ENCODE data around the gene ZCCHC2. TPM values are rescaled to one million over a fixed set of nuclear protein-coding genes. Genes with fewer than 3 reads are reported as not detected.

The ZCCHC2 gene
- polyA plus RNA-seq, result 1 to 10 TPM; 3.0 to 3.5 TPM

GRCh38 chr18:62522504-62523254 lies at the start of gene ZCCHC2:
Gene ZCCHC2 (plus strand): TSS chr18:62523025. CDS start chr18:62523425, 400 bp downstream.
- 0% methylated on average over 61 to 87 of the region's 87 CpGs for WGBS, 2 donors
- peaks cover 0 to 2% of the 10 kb centered on the region in 2 donors for H3K4me1 ChIP-seq (ENCODE audit: control insufficient read depth in 2 of 2, insufficient read depth in 2 of 2, low read length in 1 of 2)
- H3K9me3 ChIP-seq (ENCODE audit: control insufficient read depth in 2 of 2, insufficient read depth in 1 of 2, low read depth in 1 of 2, low read length in 1 of 2), result no peaks in the 10 kb centered on the region
- H3K27ac ChIP-seq (ENCODE audit: low read depth in 2 of 2, low read length in 1 of 2), result peak within 1 kb of the TSS; percentile 99 to 100
- peak within 1 kb of the TSS; percentile 75 to 95 for H3K4me3 ChIP-seq (ENCODE audit: low read depth in 1 of 2, low read length in 2 of 2)
- H3K27me3 ChIP-seq (ENCODE audit: control insufficient read depth in 1 of 2, insufficient read depth in 2 of 2, low read length in 2 of 2), result no peaks in the 10 kb centered on the region
- no peaks in the 10 kb centered on the region for H3K36me3 ChIP-seq (ENCODE audit: control insufficient read depth in 2 of 2, insufficient read depth in 2 of 2, low read length in 1 of 2)

GRCh38 chr18:62479574-62479973 lies 43.3 kb upstream of the ZCCHC2 start:
- Histone ChIP-seq H3K27ac (ENCODE audit: low read depth in 2 of 2, low read length in 1 of 2) (no peak overlapping the region), H3K27me3 (ENCODE audit: control insufficient read depth in 1 of 2, insufficient read depth in 2 of 2, low read length in 2 of 2) (no peaks in the 10 kb centered on the region), H3K9me3 (ENCODE audit: control insufficient read depth in 2 of 2, insufficient read depth in 1 of 2, low read depth in 1 of 2, low read length in 1 of 2) (peaks cover 0 to 8% of the 10 kb centered on the region in 2 donors), H3K4me3 (ENCODE audit: low read depth in 1 of 2, low read length in 2 of 2) (no peak overlapping the region), H3K36me3 (ENCODE audit: control insufficient read depth in 2 of 2, insufficient read depth in 2 of 2, low read length in 1 of 2) (no peaks in the 10 kb centered on the region), H3K4me1 (ENCODE audit: control insufficient read depth in 2 of 2, insufficient read depth in 2 of 2, low read length in 1 of 2) (no peaks in the 10 kb centered on the region)
- 91 to 93% methylated on average over 1 of the region's 1 CpG for WGBS, 2 donors

GRCh38 chr18:62480927-62481326 lies 41.9 kb upstream of the ZCCHC2 start:
- H3K27me3 ChIP-seq (ENCODE audit: control insufficient read depth in 1 of 2, insufficient read depth in 2 of 2, low read length in 2 of 2), result no peaks in the 10 kb centered on the region
- no peak overlapping the region for H3K27ac ChIP-seq (ENCODE audit: low read depth in 2 of 2, low read length in 1 of 2)
- peaks cover 0 to 5% of the 10 kb centered on the region in 2 donors for H3K9me3 ChIP-seq (ENCODE audit: control insufficient read depth in 2 of 2, insufficient read depth in 1 of 2, low read depth in 1 of 2, low read length in 1 of 2)
- H3K4me1 ChIP-seq (ENCODE audit: control insufficient read depth in 2 of 2, insufficient read depth in 2 of 2, low read length in 1 of 2), result no peaks in the 10 kb centered on the region
- H3K4me3 ChIP-seq (ENCODE audit: low read depth in 1 of 2, low read length in 2 of 2), result no peak overlapping the region
- no peaks in the 10 kb centered on the region for H3K36me3 ChIP-seq (ENCODE audit: control insufficient read depth in 2 of 2, insufficient read depth in 2 of 2, low read length in 1 of 2)

- Histone ChIP-seq H3K27me3 (ENCODE audit: control insufficient read depth in 1 of 2, insufficient read depth in 2 of 2, low read length in 2 of 2) (no peaks in the 10 kb centered on the region), H3K36me3 (ENCODE audit: control insufficient read depth in 2 of 2, insufficient read depth in 2 of 2, low read length in 1 of 2) (no peaks in the 10 kb centered on the region), H3K4me1 (ENCODE audit: control insufficient read depth in 2 of 2, insufficient read depth in 2 of 2, low read length in 1 of 2) (no peaks in the 10 kb centered on the region), H3K27ac (ENCODE audit: low read depth in 2 of 2, low read length in 1 of 2) (no peak overlapping the region), H3K9me3 (ENCODE audit: control insufficient read depth in 2 of 2, insufficient read depth in 1 of 2, low read depth in 1 of 2, low read length in 1 of 2) (peaks cover 0 to 5% of the 10 kb centered on the region in 2 donors), H3K4me3 (ENCODE audit: low read depth in 1 of 2, low read length in 2 of 2) (no peak overlapping the region)
- WGBS, 2 donors, result 66 to 75% methylated on average over 8 of the region's 8 CpGs
Measured at GRCh38 chr18:62484941-62485340, 37.9 kb upstream of the ZCCHC2 start.

- H3K27ac ChIP-seq (ENCODE audit: low read depth in 2 of 2, low read length in 1 of 2), result no peak overlapping the region
- no peaks in the 10 kb centered on the region for H3K9me3 ChIP-seq (ENCODE audit: control insufficient read depth in 2 of 2, insufficient read depth in 1 of 2, low read depth in 1 of 2, low read length in 1 of 2)
- no peak overlapping the region for H3K4me3 ChIP-seq (ENCODE audit: low read depth in 1 of 2, low read length in 2 of 2)
- H3K4me1 ChIP-seq (ENCODE audit: control insufficient read depth in 2 of 2, insufficient read depth in 2 of 2, low read length in 1 of 2), result no peaks in the 10 kb centered on the region
- no peaks in the 10 kb centered on the region for H3K27me3 ChIP-seq (ENCODE audit: control insufficient read depth in 1 of 2, insufficient read depth in 2 of 2, low read length in 2 of 2)
- no peaks in the 10 kb centered on the region for H3K36me3 ChIP-seq (ENCODE audit: control insufficient read depth in 2 of 2, insufficient read depth in 2 of 2, low read length in 1 of 2)
- 30 to 47% methylated on average over 9 of the region's 9 CpGs for WGBS, 2 donors
Measured at GRCh38 chr18:62485684-62486083, 37.1 kb upstream of the ZCCHC2 start.

GRCh38 chr18:62486290-62486964 lies 36.4 kb upstream of the ZCCHC2 start:
- WGBS, 2 donors, result 51 to 53% methylated on average over 4 of the region's 4 CpGs
- H3K27me3 ChIP-seq (ENCODE audit: control insufficient read depth in 1 of 2, insufficient read depth in 2 of 2, low read length in 2 of 2), result no peaks in the 10 kb centered on the region
- peak overlapping the region in 1 of 2 donors; percentile 56 for H3K27ac ChIP-seq (ENCODE audit: low read depth in 2 of 2, low read length in 1 of 2)
- no peaks in the 10 kb centered on the region for H3K36me3 ChIP-seq (ENCODE audit: control insufficient read depth in 2 of 2, insufficient read depth in 2 of 2, low read length in 1 of 2)
- H3K9me3 ChIP-seq (ENCODE audit: control insufficient read depth in 2 of 2, insufficient read depth in 1 of 2, low read depth in 1 of 2, low read length in 1 of 2), result no peaks in the 10 kb centered on the region
- no peak overlapping the region for H3K4me3 ChIP-seq (ENCODE audit: low read depth in 1 of 2, low read length in 2 of 2)
- no peaks in the 10 kb centered on the region for H3K4me1 ChIP-seq (ENCODE audit: control insufficient read depth in 2 of 2, insufficient read depth in 2 of 2, low read length in 1 of 2)

- WGBS, 2 donors, result 79 to 90% methylated on average over 5 of the region's 5 CpGs
- Histone ChIP-seq H3K27ac (ENCODE audit: low read depth in 2 of 2, low read length in 1 of 2) (no peak overlapping the region), H3K9me3 (ENCODE audit: control insufficient read depth in 2 of 2, insufficient read depth in 1 of 2, low read depth in 1 of 2, low read length in 1 of 2) (no peaks in the 10 kb centered on the region), H3K27me3 (ENCODE audit: control insufficient read depth in 1 of 2, insufficient read depth in 2 of 2, low read length in 2 of 2) (no peaks in the 10 kb centered on the region), H3K4me3 (ENCODE audit: low read depth in 1 of 2, low read length in 2 of 2) (no peak overlapping the region), H3K36me3 (ENCODE audit: control insufficient read depth in 2 of 2, insufficient read depth in 2 of 2, low read length in 1 of 2) (no peaks in the 10 kb centered on the region), H3K4me1 (ENCODE audit: control insufficient read depth in 2 of 2, insufficient read depth in 2 of 2, low read length in 1 of 2) (no peaks in the 10 kb centered on the region)
Measured at GRCh38 chr18:62487161-62487560, 35.7 kb upstream of the ZCCHC2 start.

- Histone ChIP-seq H3K27ac (ENCODE audit: low read depth in 2 of 2, low read length in 1 of 2) (no peak overlapping the region), H3K9me3 (ENCODE audit: control insufficient read depth in 2 of 2, insufficient read depth in 1 of 2, low read depth in 1 of 2, low read length in 1 of 2) (no peaks in the 10 kb centered on the region), H3K4me3 (ENCODE audit: low read depth in 1 of 2, low read length in 2 of 2) (no peak overlapping the region), H3K4me1 (ENCODE audit: control insufficient read depth in 2 of 2, insufficient read depth in 2 of 2, low read length in 1 of 2) (peaks cover 0 to 2% of the 10 kb centered on the region in 2 donors), H3K27me3 (ENCODE audit: control insufficient read depth in 1 of 2, insufficient read depth in 2 of 2, low read length in 2 of 2) (no peaks in the 10 kb centered on the region), H3K36me3 (ENCODE audit: control insufficient read depth in 2 of 2, insufficient read depth in 2 of 2, low read length in 1 of 2) (no peaks in the 10 kb centered on the region)
- whole genome bisulfite sequencing, 2 donors, result 49 to 64% methylated on average over 3 of the region's 3 CpGs
Measured at GRCh38 chr18:62490967-62491695, 31.7 kb upstream of the ZCCHC2 start.

- no peaks in the 10 kb centered on the region for H3K9me3 ChIP-seq (ENCODE audit: control insufficient read depth in 2 of 2, insufficient read depth in 1 of 2, low read depth in 1 of 2, low read length in 1 of 2)
- no peaks in the 10 kb centered on the region for H3K36me3 ChIP-seq (ENCODE audit: control insufficient read depth in 2 of 2, insufficient read depth in 2 of 2, low read length in 1 of 2)
- H3K4me1 ChIP-seq (ENCODE audit: control insufficient read depth in 2 of 2, insufficient read depth in 2 of 2, low read length in 1 of 2), result peaks cover 0 to 2% of the 10 kb centered on the region in 2 donors
- H3K4me3 ChIP-seq (ENCODE audit: low read depth in 1 of 2, low read length in 2 of 2), result no peak overlapping the region
- WGBS, 2 donors, result 89 to 92% methylated on average over 17 of the region's 17 CpGs
- no peak overlapping the region for H3K27ac ChIP-seq (ENCODE audit: low read depth in 2 of 2, low read length in 1 of 2)
- no peaks in the 10 kb centered on the region for H3K27me3 ChIP-seq (ENCODE audit: control insufficient read depth in 1 of 2, insufficient read depth in 2 of 2, low read length in 2 of 2)
Measured at GRCh38 chr18:62493033-62493862, 29.6 kb upstream of the ZCCHC2 start.

Measured in esophagus (tissue), 2 donors.